Fibroblast of pulmonary artery (primary cell): ENCODE data around the gene SENP1.

ENCODE experiments used
- DNase-seq: peaks from one replicate; pipeline ENCODE4 v3.0.0-alpha.2; 2010; ENCODE audit warnings: low read depth
- H3K4me3 ChIP-seq: replicated peaks from 2 replicates; pipeline ENCODE4 v1.5.1; 2011; ENCODE audit warnings: low read depth, mild to moderate bottlenecking, control low read depth, low read length, moderate library complexity
- CTCF ChIP-seq: IDR thresholded peaks from 2 replicates; pipeline ENCODE4 v1.5.1; 2011; ENCODE audit warnings: mild to moderate bottlenecking, control low read depth, low read length, inconsistent platforms; ENCODE audit errors: missing control alignments

SENP1 gene

GRCh38 chr12:48060474-48060873, 45.4 kb downstream of the SENP1 start:
- H3K4me3 ChIP-seq, result no peak overlapping the region
- TF ChIP-seq CTCF, result no peak
- DNase-seq, result no peak

DNA sequence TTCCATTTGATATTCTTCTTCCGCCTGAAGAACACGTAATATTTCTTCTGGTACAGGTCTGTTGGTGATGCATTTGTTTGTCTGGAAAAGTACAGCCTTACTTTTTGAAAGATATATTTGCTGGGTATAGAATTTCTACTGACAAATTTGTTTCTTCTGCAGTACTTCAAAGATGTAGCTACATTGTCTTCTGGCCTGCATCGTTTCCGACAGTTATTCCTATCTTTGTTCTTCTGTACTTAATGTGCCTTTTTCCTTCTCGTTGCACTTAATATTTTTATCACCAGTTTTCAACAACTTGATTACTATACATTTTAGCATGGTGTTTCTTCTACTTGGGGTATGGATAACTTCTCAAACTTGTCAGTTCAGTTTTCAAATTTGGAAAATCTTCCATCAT, 47.1 kb downstream of the SENP1 start:
- no peak overlapping the region for H3K4me3 ChIP-seq
- DNase-seq, result no peak
- no peak for TF ChIP-seq CTCF

GRCh38 chr12:48054955-48055821, 50.7 kb downstream of the SENP1 start:
- no peak overlapping the region for H3K4me3 ChIP-seq
- no peak for DNase-seq
- TF ChIP-seq CTCF, result no peak

GRCh38 chr12:48053883-48054282, 52.0 kb downstream of the SENP1 start:
- no peak for DNase-seq
- TF ChIP-seq CTCF, result no peak
- H3K4me3 ChIP-seq, result no peak overlapping the region

DNA sequence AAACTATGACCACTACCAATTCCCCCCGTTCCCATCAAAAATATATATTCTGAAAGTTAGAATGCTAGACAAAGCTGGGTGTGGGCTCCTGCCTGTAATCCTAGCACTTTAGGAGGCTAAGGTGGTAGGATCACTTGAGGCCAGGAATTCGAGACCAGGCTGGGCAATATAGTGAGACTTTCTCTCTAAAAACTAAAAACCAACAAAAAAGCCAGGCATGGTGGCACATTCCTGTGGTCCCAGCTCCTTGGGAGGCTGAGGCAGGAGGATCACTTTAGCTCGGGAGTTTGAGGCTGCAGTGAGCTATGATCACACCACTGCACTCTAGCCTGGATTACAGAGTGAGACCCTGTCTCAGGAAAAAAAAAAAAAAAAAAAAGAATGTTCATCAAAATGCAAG, 52.8 kb downstream of the SENP1 start:
- no peak for TF ChIP-seq CTCF
- H3K4me3 ChIP-seq, result no peak overlapping the region
- DNase-seq, result no peak

- no peak for DNase-seq
- H3K4me3 ChIP-seq, result no peak overlapping the region
- TF ChIP-seq CTCF, result no peak
Measured at GRCh38 chr12:48051681-48052080, 54.2 kb downstream of the SENP1 start.

- TF ChIP-seq CTCF, result no peak
Measured at GRCh38 chr12:48050174-48050573, 55.7 kb downstream of the SENP1 start.

More at GRCh38 chr12:48050174-48050573, 55.7 kb downstream of the SENP1 start:
- no peak for DNase-seq
- H3K4me3 ChIP-seq, result no peak overlapping the region
